Stomach (tissue), 4 donors: ENCODE measurements around the gene RRAGC.

Experiments used
- POLR2A ChIP-seq, 4 donors: fragments of 450-650 bp; IDR thresholded peaks; one replicate each; pipeline ENCODE4 v1.6.1; 2016; ENCODE audit warnings: antibody characterized with exemption in 4 of 4, control low read depth in 2 of 4, mild to moderate bottlenecking in 1 of 4, moderate library complexity in 1 of 4
- TF ChIP-seq, protein P1 (sequence below), 7 experiments: fragments of 450-650 bp in 4 of 7; fragments of 200-600 bp in 3 of 7; sonication (generic) in 3 of 7; IDR thresholded peaks; one replicate each; pipeline ENCODE4 v1.5.1; 2016 to 2019; ENCODE audit warnings: antibody characterized with exemption in 7 of 7, control low read depth in 2 of 7, mild to moderate bottlenecking in 1 of 7

DNA sequence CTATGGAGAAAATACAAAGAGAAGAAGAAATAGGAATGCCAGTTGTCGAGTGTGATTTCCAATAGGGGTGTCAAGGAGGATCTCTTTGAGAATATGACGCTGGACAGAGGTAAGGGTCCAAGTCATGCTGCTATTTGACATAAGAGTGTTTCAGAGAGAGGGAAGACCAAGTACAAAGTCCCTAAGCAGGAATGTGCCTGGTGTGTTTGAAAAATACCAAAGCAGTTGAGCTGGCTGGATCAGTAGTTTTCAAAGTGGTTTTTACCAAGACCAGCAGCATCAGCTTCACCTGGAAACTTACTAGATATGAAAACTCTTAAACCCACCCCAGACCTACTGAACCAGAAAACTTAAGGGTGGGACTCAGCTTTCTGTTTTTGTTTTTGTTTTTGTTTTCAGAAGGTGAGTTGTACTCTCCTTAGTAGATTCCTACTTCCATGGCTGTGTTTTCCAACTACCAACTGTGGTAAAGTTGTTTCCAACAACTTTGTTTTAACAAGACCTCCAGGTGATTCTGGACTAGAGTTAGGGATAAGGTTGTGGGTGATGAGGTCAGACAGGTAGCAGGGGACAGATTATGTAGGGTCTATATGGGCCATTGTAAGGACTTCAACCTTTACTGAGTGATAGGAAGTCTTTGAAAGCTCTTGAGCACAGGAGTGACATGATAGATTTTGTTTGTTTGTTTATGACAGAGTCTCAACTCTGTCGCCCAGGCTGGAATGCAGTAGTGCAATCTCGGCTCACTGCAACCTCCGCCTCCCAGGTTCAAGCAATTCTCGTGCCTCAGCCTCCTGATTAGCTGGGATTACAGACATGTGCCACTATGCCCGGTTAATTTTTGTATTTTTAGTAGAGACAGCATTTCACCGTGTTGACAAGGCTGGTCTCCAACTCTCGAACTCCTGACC, 29.1 kb upstream of the RRAGC start:
- TF ChIP-seq, protein P1, sequence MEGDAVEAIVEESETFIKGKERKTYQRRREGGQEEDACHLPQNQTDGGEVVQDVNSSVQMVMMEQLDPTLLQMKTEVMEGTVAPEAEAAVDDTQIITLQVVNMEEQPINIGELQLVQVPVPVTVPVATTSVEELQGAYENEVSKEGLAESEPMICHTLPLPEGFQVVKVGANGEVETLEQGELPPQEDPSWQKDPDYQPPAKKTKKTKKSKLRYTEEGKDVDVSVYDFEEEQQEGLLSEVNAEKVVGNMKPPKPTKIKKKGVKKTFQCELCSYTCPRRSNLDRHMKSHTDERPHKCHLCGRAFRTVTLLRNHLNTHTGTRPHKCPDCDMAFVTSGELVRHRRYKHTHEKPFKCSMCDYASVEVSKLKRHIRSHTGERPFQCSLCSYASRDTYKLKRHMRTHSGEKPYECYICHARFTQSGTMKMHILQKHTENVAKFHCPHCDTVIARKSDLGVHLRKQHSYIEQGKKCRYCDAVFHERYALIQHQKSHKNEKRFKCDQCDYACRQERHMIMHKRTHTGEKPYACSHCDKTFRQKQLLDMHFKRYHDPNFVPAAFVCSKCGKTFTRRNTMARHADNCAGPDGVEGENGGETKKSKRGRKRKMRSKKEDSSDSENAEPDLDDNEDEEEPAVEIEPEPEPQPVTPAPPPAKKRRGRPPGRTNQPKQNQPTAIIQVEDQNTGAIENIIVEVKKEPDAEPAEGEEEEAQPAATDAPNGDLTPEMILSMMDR (IDR thresholded peaks at IDR 0.05) = no peak
- TF ChIP-seq POLR2A (IDR thresholded peaks at IDR 0.05) = no peak
